Caco-2 (cell line): Measurements from ENCODE around the gene TMA16. TPM values are rescaled to one million over a fixed set of nuclear protein-coding genes. Genes with fewer than 3 reads are reported as not detected.

Experiments
- BruUV-seq: library from RNA; stranded (reverse); fragments of 400-500 nt; replicated peaks from 2 replicates; lab custom pipeline; 2021; lab: Mats Ljungman, UMichigan
- CTCF ChIA-PET: fragments of 300-600 bp; sonication (Branson Sonifier 250); formaldehyde crosslinking; loops from one replicate; lab custom pipeline; 2022; ENCODE audit warnings: antibody characterized with exemption; lab: Charles Lee
- POLR2A ChIA-PET: fragments of 300-600 bp; sonication (Branson Sonifier 250); formaldehyde crosslinking; loops from one replicate; lab custom pipeline; 2022; ENCODE audit warnings: antibody characterized with exemption; lab: Charles Lee
- DNase-seq, 2 experiments: peaks; one replicate each; pipeline versions ENCODE4 v3.0.0 to v3.0.0-alpha.2; 2020 to 2022
- H3K27me3 ChIP-seq: replicated peaks from 2 replicates; pipeline ENCODE4 v1.6.0; 2011; ENCODE audit warnings: low read length; ENCODE audit not compliant: control insufficient read depth, insufficient read depth
- H3K36me3 ChIP-seq: 2 replicates; pipeline ENCODE4 v1.5.1; 2011; ENCODE audit warnings: low read length; ENCODE audit not compliant: control insufficient read depth, insufficient read depth
- H3K4me1 ChIP-seq: fragments of 250-450 bp; sonication (Bioruptor Pico); 2 replicates; pipeline ENCODE4 v1.5.1; 2020; ENCODE audit warnings: mild to moderate bottlenecking
- H3K4me3 ChIP-seq: 2 replicates; pipeline ENCODE4 v1.5.1; 2011; ENCODE audit warnings: low read depth, mild to moderate bottlenecking, control low read depth, low read length
- H3K9me3 ChIP-seq: fragments of 250-450 bp; sonication (Bioruptor Pico); 2 replicates; pipeline ENCODE4 v1.5.1; 2020; ENCODE audit warnings: mild to moderate bottlenecking, moderate library complexity
- H3K27ac Mint-ChIP-seq: one replicate; pipeline ENCODE4 v1.8.0; 2022; ENCODE audit warnings: mixed read lengths; ENCODE audit not compliant: unreplicated experiment
- H3K27me3 Mint-ChIP-seq: one replicate; pipeline ENCODE4 v1.8.0; 2022; ENCODE audit warnings: mixed read lengths; ENCODE audit not compliant: insufficient read depth, unreplicated experiment
- H3K36me3 Mint-ChIP-seq: one replicate; pipeline ENCODE4 v1.8.0; 2022; ENCODE audit warnings: mild to moderate bottlenecking, mixed read lengths; ENCODE audit not compliant: insufficient read depth, unreplicated experiment
- H3K4me1 Mint-ChIP-seq: one replicate; pipeline ENCODE4 v1.8.0; 2022; ENCODE audit warnings: low read depth, mixed read lengths; ENCODE audit not compliant: unreplicated experiment
- H3K4me3 Mint-ChIP-seq: one replicate; pipeline ENCODE4 v1.8.0; 2022; ENCODE audit warnings: mild to moderate bottlenecking, moderate library complexity, mixed read lengths; ENCODE audit not compliant: unreplicated experiment
- H3K9me3 Mint-ChIP-seq: one replicate; pipeline ENCODE4 v1.8.0; 2022; ENCODE audit warnings: mixed read lengths; ENCODE audit not compliant: unreplicated experiment
- CTCF ChIP-seq, 2 experiments: fragments of 200-600 bp in 1 of 2; IDR thresholded peaks; 1 replicate in 1 of 2; 2 replicates in 1 of 2; pipeline versions ENCODE4 v1.5.1 to v1.8.0; 2011 to 2022; ENCODE audit warnings: antibody characterized with exemption in 1 of 2, control low read depth in 1 of 2, inconsistent platforms in 1 of 2, low read depth in 1 of 2, low read length in 1 of 2, mild to moderate bottlenecking in 1 of 2, moderate library complexity in 1 of 2; ENCODE audit not compliant: insufficient read depth in 1 of 2, severe bottlenecking in 1 of 2, unreplicated experiment in 1 of 2
- intact Hi-C: fragments of 100-400 bp; cut with micrococcal nuclease; formaldehyde crosslinking; loops from one replicate; pipeline ENCODE4 v1.10.0; 2022; ENCODE audit not compliant: unreplicated experiment
- total RNA-seq: library from RNA; stranded (reverse); gene quantifications from 2 replicates; pipeline ENCODE4 v1.2.3, GENCODE V29; 2022

Gene TMA16
- total RNA-seq, 1 experiment from 2014 or later, result 31.1 TPM

GRCh38 chr4:163495900-163496299 lies 1.4 kb downstream of the TMA16 start:
- CTCF ChIA-PET, result no interaction called here
- Mint-ChIP-seq H3K9me3 (no peaks in the 10 kb centered on the region), H3K27me3 (no peaks in the 10 kb centered on the region), H3K36me3 (peaks cover 12% of the 10 kb centered on the region), H3K4me3 (peak overlapping the region; percentile 90), H3K4me1 (peaks cover 5% of the 10 kb centered on the region), H3K27ac (peak overlapping the region; percentile 99)
- Histone ChIP-seq H3K9me3 (no peaks in the 10 kb centered on the region), H3K4me3 (peak overlapping the region; percentile 64), H3K27me3 (no peaks in the 10 kb centered on the region), H3K4me1 (0 out of 2 replicates have a peak, but pooled peaks cover 3% of the 10 kb centered on the region), H3K36me3 (no peaks in the 10 kb centered on the region)
- intact Hi-C loops, result no loop called here
- TF ChIP-seq CTCF (IDR thresholded peaks at IDR 0.05; ENCODE audit: insufficient read depth in 1 of 2, low read depth in 1 of 2, low read length in 1 of 2, severe bottlenecking in 1 of 2, unreplicated experiment in 1 of 2), result no peak
- BruUV-seq, result no TSS peak
- POLR2A ChIA-PET, result no interaction called here
- no peak for DNase-seq

GRCh38 chr4:163500586-163500985 lies 6.1 kb downstream of the TMA16 start:
- H3K9me3 ChIP-seq, result no peaks in the 10 kb centered on the region
- no peak overlapping the region for H3K4me3 Mint-ChIP-seq
- DNase-seq, result no peak
- peaks cover 4% of the 10 kb centered on the region for H3K4me1 Mint-ChIP-seq
- POLR2A ChIA-PET, result no interaction called here
- no peak for TF ChIP-seq CTCF (IDR thresholded peaks at IDR 0.05; ENCODE audit: insufficient read depth in 1 of 2, low read depth in 1 of 2, low read length in 1 of 2, severe bottlenecking in 1 of 2, unreplicated experiment in 1 of 2)
- no peaks in the 10 kb centered on the region for H3K36me3 Mint-ChIP-seq
- BruUV-seq, result no TSS peak
- 0 out of 2 replicates have a peak, but pooled peaks cover 3% of the 10 kb centered on the region for H3K4me1 ChIP-seq
- no peaks in the 10 kb centered on the region for H3K27me3 ChIP-seq
- no peaks in the 10 kb centered on the region for H3K27me3 Mint-ChIP-seq
- CTCF ChIA-PET, result no interaction called here
- no peaks in the 10 kb centered on the region for H3K36me3 ChIP-seq
- intact Hi-C loops, result no loop called here
- H3K9me3 Mint-ChIP-seq, result no peaks in the 10 kb centered on the region
- no peak overlapping the region for H3K4me3 ChIP-seq
- no peak overlapping the region for H3K27ac Mint-ChIP-seq

GRCh38 chr4:163505374-163505773 lies 10.9 kb downstream of the TMA16 start:
- no peak for DNase-seq
- H3K9me3 ChIP-seq, result no peaks in the 10 kb centered on the region
- no peak overlapping the region for H3K27ac Mint-ChIP-seq
- no TSS peak for BruUV-seq
- H3K4me3 ChIP-seq, result no peak overlapping the region
- H3K27me3 Mint-ChIP-seq, result no peaks in the 10 kb centered on the region
- H3K4me1 ChIP-seq, result no peaks in the 10 kb centered on the region
- intact Hi-C loops, result no loop called here
- CTCF ChIA-PET, result no interaction called here
- no peaks in the 10 kb centered on the region for H3K9me3 Mint-ChIP-seq
- H3K36me3 ChIP-seq, result no peaks in the 10 kb centered on the region
- no peak overlapping the region for H3K4me3 Mint-ChIP-seq
- H3K36me3 Mint-ChIP-seq, result peaks cover 7% of the 10 kb centered on the region
- no peaks in the 10 kb centered on the region for H3K27me3 ChIP-seq
- H3K4me1 Mint-ChIP-seq, result no peaks in the 10 kb centered on the region
- POLR2A ChIA-PET, result interaction anchor here (1.3 kb wide), 1 partner anchor 11 kb away, joined by 5 read pairs; the partner anchor contains the start of gene TMA16
- no peak for TF ChIP-seq CTCF (IDR thresholded peaks at IDR 0.05; ENCODE audit: insufficient read depth in 1 of 2, low read depth in 1 of 2, low read length in 1 of 2, severe bottlenecking in 1 of 2, unreplicated experiment in 1 of 2)
